ENCODE data around the gene PNPLA2. TPM values are rescaled to one million over a fixed set of nuclear protein-coding genes. Genes with fewer than 3 reads are reported as not detected.
A peak's percentile ranks its signal among the peaks of the same experiment; 100 is the strongest.

Gene PNPLA2
- total RNA-seq, 2 experiments from 2014 or later = 29.7 to 32.0 TPM

- no peak for TF ChIP-seq CTCF (IDR thresholded peaks at IDR 0.05)
- DNase-seq (no peak), ATAC-seq (no peak)
- peaks cover 33% of the 10 kb centered on the region for H3K4me1 Mint-ChIP-seq (ENCODE audit: low read depth)
- H3K27me3 Mint-ChIP-seq = peaks cover 32% of the 10 kb centered on the region
- H3K27ac Mint-ChIP-seq = no peak overlapping the region
- no peaks in the 10 kb centered on the region for H3K9me3 Mint-ChIP-seq
- ChIA-PET POLR2A (interaction anchor here (1.1 to 21.1 kb wide), 4 partner anchors 9 to 20 kb away, joined by 3 to 273 read pairs (median 44); partner anchors contain the start of genes PNPLA2, POLR2L, RPLP2 and TSPAN4), CTCF (no interaction called here)
- H3K4me3 Mint-ChIP-seq = peak overlapping the region; percentile 65
- intact Hi-C loops (cut with micrococcal nuclease) = no loop called here
- peaks cover 13% of the 10 kb centered on the region for H3K36me3 Mint-ChIP-seq (ENCODE audit: low read depth)
Measured at GRCh38 chr11:826227-826621, 7.5 kb downstream of the PNPLA2 start.

GRCh38 chr11:826836-827145 is 8.1 kb downstream of the PNPLA2 start:
- no peak overlapping the region for H3K27ac Mint-ChIP-seq
- POLR2A ChIA-PET = interaction anchor here (1.1 to 21.1 kb wide), 3 partner anchors 8 to 14 kb away, joined by 3 to 273 read pairs (median 81); partner anchors contain the start of genes PNPLA2, POLR2L, RPLP2 and TSPAN4
- intact Hi-C loops (cut with micrococcal nuclease) = no loop called here

GRCh38 chr11:827146-827896 is 8.6 kb downstream of the PNPLA2 start:
- intact Hi-C loops (cut with micrococcal nuclease) = no loop called here
- TF ChIP-seq CTCF (IDR thresholded peaks at IDR 0.05) = no peak
- Mint-ChIP-seq H3K27ac (no peak overlapping the region), H3K27me3 (peaks cover 39% of the 10 kb centered on the region), H3K36me3 (ENCODE audit: low read depth) (peaks cover 13% of the 10 kb centered on the region), H3K9me3 (no peaks in the 10 kb centered on the region), H3K4me3 (peak overlapping the region; percentile 65), H3K4me1 (ENCODE audit: low read depth) (peaks cover 33% of the 10 kb centered on the region)
- ATAC-seq (peak; percentile 28), DNase-seq (peak; percentile 42)
- CTCF ChIA-PET = interaction anchor here (1.2 to 1.3 kb wide), 2 partner anchors 16 to 17 kb away, joined by 3 to 4 read pairs; partner anchors contain the start of genes POLR2L and TSPAN4
- POLR2A ChIA-PET = interaction anchor here (9.3 to 21.1 kb wide), 2 partner anchors 11 to 14 kb away, joined by 81 to 273 read pairs; partner anchors contain the start of genes PNPLA2, POLR2L, RPLP2 and TSPAN4

More at GRCh38 chr11:826836-827145, 8.1 kb downstream of the PNPLA2 start:
- Mint-ChIP-seq H3K4me3 (peak overlapping the region; percentile 65), H3K4me1 (ENCODE audit: low read depth) (peaks cover 36% of the 10 kb centered on the region), H3K36me3 (ENCODE audit: low read depth) (peaks cover 13% of the 10 kb centered on the region), H3K9me3 (no peaks in the 10 kb centered on the region), H3K27me3 (peaks cover 38% of the 10 kb centered on the region)
- TF ChIP-seq CTCF (IDR thresholded peaks at IDR 0.05) = no peak
- ATAC-seq (peak; percentile 14), DNase-seq (peak; percentile 42)
- CTCF ChIA-PET = interaction anchor here (1.2 kb wide), 1 partner anchor 18 kb away, joined by 4 read pairs; no protein-coding TSS in a partner anchor

GRCh38 chr11:827897-828192 is 9.1 kb downstream of the PNPLA2 start, which contains the start of gene CRACR2B:
TSS of gene CRACR2B (plus strand) at chr11:827919. CDS start at chr11:828608, 689 bp downstream.
- POLR2A ChIA-PET = interaction anchor here (9.3 to 21.1 kb wide), 2 partner anchors 12 to 13 kb away, joined by 81 to 273 read pairs; partner anchors contain the start of genes PNPLA2, POLR2L, RPLP2 and TSPAN4
- Mint-ChIP-seq H3K27ac (no peak within 1 kb of the TSS), H3K9me3 (no peaks in the 10 kb centered on the region), H3K4me3 (peak within 1 kb of the TSS; percentile 65), H3K4me1 (ENCODE audit: low read depth) (peaks cover 33% of the 10 kb centered on the region), H3K27me3 (peaks cover 39% of the 10 kb centered on the region), H3K36me3 (ENCODE audit: low read depth) (peaks cover 13% of the 10 kb centered on the region)
- DNase-seq (peak; percentile 21), ATAC-seq (no peak)
- intact Hi-C loops (cut with micrococcal nuclease) = no loop called here
- CTCF ChIA-PET = interaction anchor here (1.2 to 1.3 kb wide), 2 partner anchors 15 to 16 kb away, joined by 3 to 4 read pairs; partner anchors contain the start of genes POLR2L and TSPAN4
- TF ChIP-seq CTCF (IDR thresholded peaks at IDR 0.05) = no peak

Measured in activated CD8-positive, alpha-beta T cell treated with anti-CD3 and anti-CD28 coated beads for 36 hours (primary cell).